Measurements from ENCODE around the gene RAB44.

- TF ChIP-seq CTCF (IDR thresholded peaks at IDR 0.05) (no peak), EZH2 (IDR thresholded peaks at IDR 0.05) (no peak), EZH2phosphoT487 (IDR thresholded peaks at IDR 0.05) (no peak)
These were observed 28.6 kb upstream of the RAB44 start for GRCh38 chr6:36669002-36669401.
